GM18526 (cell line): Measurements from ENCODE around the gene TTYH3.

Source experiments
- POLR2A ChIP-seq: IDR thresholded peaks from 3 replicates; pipeline ENCODE4 v1.6.1; 2011; ENCODE audit not compliant: insufficient read length; ENCODE audit errors: extremely low read depth

TTYH3 gene

GRCh38 chr7:2637066-2637471 is 5.3 kb downstream of the TTYH3 start:
- no peak for TF ChIP-seq POLR2A

DNA sequence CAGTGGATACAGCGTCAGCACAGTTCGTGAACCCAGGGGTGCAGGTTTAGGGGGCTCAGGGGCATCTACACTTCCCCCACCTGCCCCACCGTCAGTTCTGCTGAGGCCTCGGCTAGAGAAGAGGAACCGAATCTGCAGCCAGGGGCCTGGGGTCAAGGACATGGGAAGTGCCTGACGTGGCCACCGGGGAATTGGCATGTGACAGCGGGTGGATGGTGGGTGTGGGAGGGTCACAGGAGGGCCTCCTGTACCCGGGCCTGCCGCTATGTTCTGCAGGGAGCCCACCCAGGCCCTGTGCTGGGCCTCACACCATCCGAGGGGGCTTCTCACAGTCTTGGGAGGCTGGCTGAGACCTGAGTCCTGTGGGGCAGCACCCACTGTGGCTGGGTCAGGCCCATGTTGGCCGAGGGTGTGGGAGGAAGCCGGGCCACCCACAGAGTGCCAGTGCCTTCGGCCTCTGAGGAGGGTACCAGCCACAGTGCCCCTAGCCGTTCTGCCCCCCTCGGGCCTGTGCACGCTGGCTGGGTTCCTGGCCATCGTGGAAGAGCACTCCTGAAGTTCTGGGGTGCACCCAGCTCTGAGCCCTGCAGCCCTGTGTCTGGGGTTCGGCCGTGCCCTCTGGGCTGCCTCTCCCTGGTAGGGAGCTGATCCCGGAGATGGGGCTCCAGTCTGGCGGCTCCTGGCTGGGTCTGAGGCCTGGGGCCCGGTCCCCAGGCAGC is 5.9 kb downstream of the TTYH3 start:
- TF ChIP-seq POLR2A = no peak

DNA sequence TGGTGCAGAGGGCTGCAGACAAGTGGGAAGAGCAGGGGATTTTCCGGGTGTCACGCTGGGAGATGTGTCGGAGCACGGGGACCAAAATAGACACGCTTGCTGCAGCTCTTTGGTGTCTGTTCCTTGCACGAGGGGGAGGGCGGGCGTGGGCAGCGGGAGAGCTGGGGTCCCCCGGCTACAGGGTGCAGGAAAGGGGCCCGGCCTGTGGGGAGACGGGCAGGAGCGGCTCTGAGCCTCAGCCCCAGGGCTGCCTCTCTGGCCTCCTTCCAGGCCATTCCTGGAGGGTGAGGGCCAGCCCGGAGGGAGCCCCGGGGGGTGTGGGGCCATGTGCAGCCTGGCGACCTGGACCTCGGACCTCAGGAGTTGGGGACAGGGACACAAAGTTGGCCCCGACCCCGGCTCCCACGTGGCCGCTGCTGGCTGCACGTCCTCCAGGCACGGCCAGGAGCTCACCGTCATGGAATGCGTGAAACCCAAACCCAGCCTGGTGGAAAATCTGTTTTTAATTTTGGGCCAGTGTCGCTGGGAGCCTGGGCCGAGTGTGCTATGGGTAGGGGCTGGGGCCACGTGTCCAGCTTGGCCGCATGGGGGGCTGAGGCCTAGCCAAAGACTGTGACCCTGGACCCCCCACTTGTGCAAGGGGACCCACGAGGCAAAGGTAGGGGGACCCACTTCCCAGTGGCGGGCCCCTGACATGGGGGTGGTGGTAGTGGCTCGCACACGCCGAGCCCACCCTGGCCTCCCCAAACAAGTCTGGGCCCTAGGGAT is 6.6 kb downstream of the TTYH3 start:
- no peak for TF ChIP-seq POLR2A

GRCh38 chr7:2639181-2639681 is 7.4 kb downstream of the TTYH3 start:
- no peak for TF ChIP-seq POLR2A

GRCh38 chr7:2639695-2640481 is 8.1 kb downstream of the TTYH3 start:
- no peak for TF ChIP-seq POLR2A

DNA sequence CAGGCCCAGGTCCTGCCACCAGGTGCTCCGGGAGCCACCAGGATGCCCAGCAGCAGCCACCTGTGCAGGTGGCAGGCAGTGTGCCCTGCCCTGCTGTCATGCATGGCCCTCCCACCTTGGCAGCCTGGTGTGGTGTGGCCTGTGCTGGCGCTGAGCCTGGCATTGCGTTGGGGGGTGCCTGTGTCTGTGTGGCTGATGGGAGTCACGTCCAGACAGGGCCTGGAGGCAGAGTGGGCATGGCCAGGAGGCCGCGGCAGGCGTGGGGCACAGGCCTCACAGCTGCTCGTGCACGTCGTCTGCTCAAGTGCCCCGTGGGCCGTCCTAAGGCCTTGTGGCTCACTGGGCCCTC is 8.7 kb downstream of the TTYH3 start:
- no peak for TF ChIP-seq POLR2A

- no peak for TF ChIP-seq POLR2A
Observed at GRCh38 chr7:2640846-2641316, 9.1 kb downstream of the TTYH3 start.

GRCh38 chr7:2641406-2642393 is 9.9 kb downstream of the TTYH3 start:
- no peak for TF ChIP-seq POLR2A

DNA sequence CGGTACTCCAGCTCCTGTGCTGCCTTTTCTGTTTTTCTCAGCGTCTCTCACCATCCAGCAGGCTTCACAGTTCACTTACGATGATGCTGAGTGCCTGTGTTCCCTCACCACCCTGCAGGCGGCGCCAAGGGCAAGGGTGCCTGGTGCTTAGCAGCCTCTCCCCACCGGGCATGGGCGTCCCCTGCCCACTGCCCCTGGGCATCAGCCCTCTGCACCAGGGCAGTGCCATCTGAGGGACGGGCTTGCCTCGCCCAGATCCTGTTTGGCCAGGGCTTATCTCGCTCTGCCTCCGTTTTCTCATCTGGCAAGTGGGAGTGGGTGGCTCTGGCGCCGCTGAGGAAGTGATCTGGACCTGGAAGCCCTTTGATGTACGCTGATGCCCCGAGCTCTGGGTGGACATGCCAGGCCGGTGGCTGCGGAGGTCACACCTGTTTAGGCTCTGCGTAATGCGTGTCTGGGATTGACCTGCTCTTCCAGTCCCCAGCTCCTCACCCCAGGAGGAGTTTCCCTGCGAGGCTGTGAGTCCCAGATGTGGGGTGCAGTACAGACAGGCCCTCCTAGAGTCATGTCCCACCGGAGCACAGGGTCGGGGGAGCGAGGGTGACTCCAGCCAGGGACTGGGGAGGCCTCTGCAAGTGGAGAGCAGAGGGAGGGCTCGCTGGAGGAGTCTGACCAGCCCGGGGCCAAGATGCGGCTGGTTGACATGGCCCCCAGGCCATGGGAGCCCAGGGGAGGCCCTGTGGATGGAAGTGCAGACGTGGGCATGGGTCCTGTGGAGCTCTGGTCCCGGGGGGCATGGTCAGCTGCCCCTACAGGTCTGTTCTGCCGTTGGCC is 11.8 kb downstream of the TTYH3 start:
- TF ChIP-seq POLR2A = no peak

- TF ChIP-seq POLR2A = no peak
Observed at GRCh38 chr7:2644220-2644561, 12.4 kb downstream of the TTYH3 start.

- TF ChIP-seq POLR2A = no peak
Observed at GRCh38 chr7:2644562-2645273, 12.9 kb downstream of the TTYH3 start.

- TF ChIP-seq POLR2A = peak; percentile 35
Observed at GRCh38 chr7:2645274-2645868, 13.6 kb downstream of the TTYH3 start.

- no peak for TF ChIP-seq POLR2A
Observed at GRCh38 chr7:2646336-2646679, 14.5 kb downstream of the TTYH3 start.
